K562 (cell line): Measurements from ENCODE around the gene CAPN10. TPM values are rescaled to one million over a fixed set of nuclear protein-coding genes. Genes with fewer than 3 reads are reported as not detected.
A peak's percentile ranks its signal among the peaks of the same experiment; 100 is the strongest.

Experiments
- ATAC-seq: fragments of 200-7000 bp; cut with Tn5 transposase; 3 replicates; pipeline ENCODE4 v1.9.1; 2020; ENCODE audit warnings: moderate library complexity
- BruUV-seq: library from RNA; stranded (reverse); fragments of 400-500 nt; replicated peaks from 2 replicates; lab custom pipeline; 2021; lab: Mats Ljungman, UMichigan
- CTCF ChIA-PET: fragments of 300-600 bp; formaldehyde crosslinking; extraction: SDS; loops from one replicate; lab custom pipeline; 2021; ENCODE audit warnings: low intra/inter-chr PET ratio; lab: Yijun Ruan, JAX
- POLR2A ChIA-PET: fragments of 300-600, 350-650 bp; sonication (Branson Sonifier 250); formaldehyde crosslinking; extraction: SDS; loops from one replicate; lab custom pipeline; 2021; ENCODE audit warnings: antibody characterized with exemption, inconsistent platforms; lab: Yijun Ruan, JAX
- DNase-seq, 4 experiments: peaks; one replicate each; pipeline versions ENCODE4 v3.0.0 to v3.0.0-alpha.2; 2011 to 2018; ENCODE audit warnings: low spot score in 3 of 4, mixed read lengths in 3 of 4; ENCODE audit errors: extremely low read depth in 1 of 4
- FAIRE-seq: peaks from 2 replicates; lab custom pipeline; 2011; peaks lifted over from hg19 to GRCh38; lab: Jason Lieb, UNC
- H2AFZ ChIP-seq: 2 replicates; pipeline ENCODE4 v1.6.0; 2011; ENCODE audit warnings: low read depth, low read length, control low read depth, inconsistent platforms
- H3K27ac ChIP-seq: fragments of 200-600 bp; 3 replicates; pipeline ENCODE4 v1.8.0; 2011; ENCODE audit warnings: low read depth, mild to moderate bottlenecking, control low read depth, inconsistent platforms, low read length, moderate library complexity, mixed read lengths; ENCODE audit errors: extremely low read depth
- H3K27me3 ChIP-seq, 2 experiments: fragments of 300-600 bp in 1 of 2; 2 replicates in 1 of 2; 3 replicates in 1 of 2; pipeline versions ENCODE4 v1.6.0 to v1.8.0; 2011; ENCODE audit warnings: inconsistent platforms in 2 of 2, low read length in 2 of 2, mild to moderate bottlenecking in 1 of 2, mixed read lengths in 1 of 2, moderate library complexity in 1 of 2; ENCODE audit not compliant: control insufficient read depth in 2 of 2, insufficient read depth in 2 of 2
- H3K36me3 ChIP-seq: fragments of 300-600 bp; 3 replicates; pipeline ENCODE4 v1.8.0; 2011; ENCODE audit warnings: mild to moderate bottlenecking, low read length, inconsistent platforms; ENCODE audit not compliant: control insufficient read depth, insufficient read depth
- H3K4me1 ChIP-seq, 2 experiments: fragments of 200-600 bp in 1 of 2; replicated peaks in 1 of 2; 2 replicates in 1 of 2; 3 replicates in 1 of 2; pipeline versions ENCODE4 v1.5.1 to v1.8.0; 2011; ENCODE audit warnings: inconsistent platforms in 2 of 2, low read length in 2 of 2, mild to moderate bottlenecking in 1 of 2, mixed read lengths in 1 of 2, moderate library complexity in 1 of 2; ENCODE audit not compliant: control insufficient read depth in 2 of 2, insufficient read depth in 2 of 2
- H3K4me2 ChIP-seq: 2 replicates; pipeline ENCODE4 v1.6.1; 2011; ENCODE audit warnings: low read length, control low read depth, inconsistent platforms, mixed read lengths; ENCODE audit not compliant: insufficient read depth
- H3K4me3 ChIP-seq: fragments of 200-600 bp; sonication (generic), shearing (Covaris generic); 2 replicates; pipeline ENCODE4 v1.5.1; 2016; ENCODE audit warnings: control low read depth, inconsistent platforms
- H3K79me2 ChIP-seq: fragments of 200-600 bp; 3 replicates; pipeline ENCODE4 v1.8.0; 2011; ENCODE audit warnings: low read length, inconsistent platforms; ENCODE audit not compliant: control insufficient read depth, insufficient read depth
- H3K9ac ChIP-seq, 2 experiments: 2 replicates each; pipeline versions ENCODE4 v1.6.0 to v1.6.1; 2011; ENCODE audit warnings: low read depth in 2 of 2, low read length in 2 of 2, control low read depth in 1 of 2, inconsistent platforms in 1 of 2, mild to moderate bottlenecking in 1 of 2, mixed read lengths in 1 of 2; ENCODE audit not compliant: insufficient read depth in 1 of 2
- H3K9me1 ChIP-seq: one replicate; pipeline ENCODE4 v1.6.0; 2011; ENCODE audit warnings: inconsistent platforms, mild to moderate bottlenecking, low read length, moderate library complexity; ENCODE audit not compliant: control insufficient read depth, insufficient read depth
- H3K9me3 ChIP-seq: replicated peaks from 2 replicates; pipeline ENCODE4 v1.5.1; 2011; ENCODE audit warnings: low read depth, low read length, inconsistent platforms; ENCODE audit not compliant: control insufficient read depth, insufficient read depth
- H4K20me1 ChIP-seq: replicated peaks from 2 replicates; pipeline ENCODE4 v1.6.1; 2011; ENCODE audit warnings: low read length, inconsistent platforms, mixed read lengths; ENCODE audit not compliant: control insufficient read depth, insufficient read depth
- BHLHE40 ChIP-seq: IDR thresholded peaks from 2 replicates; pipeline ENCODE4 v1.6.1; 2011; ENCODE audit warnings: low read length, improper control_type of control experiment
- NCOA4 ChIP-seq: fragments of 450-650 bp; IDR thresholded peaks from 2 replicates; pipeline ENCODE4 v1.6.1; 2018; ENCODE audit warnings: mild to moderate bottlenecking; ENCODE audit not compliant: partially characterized antibody
- YY1 ChIP-seq, 3 experiments: IDR thresholded peaks; 2 replicates each; pipeline ENCODE4 v1.6.1; 2011; ENCODE audit warnings: low read length in 2 of 3, mild to moderate bottlenecking in 2 of 3, moderate library complexity in 2 of 3, borderline replicate concordance in 1 of 3, control low read depth in 1 of 3, low read depth in 1 of 3; ENCODE audit not compliant: insufficient read depth in 3 of 3, insufficient replicate concordance in 2 of 3, control insufficient read depth in 1 of 3, insufficient read length in 1 of 3; ENCODE audit errors: extremely low read depth in 1 of 3
- WGBS: fragments of 100-300 bp; shearing (Covaris generic); methylation state at CpG from one replicate; pipeline ENCODE4 v1.1.6; 2016; ENCODE audit warnings: low coverage, mixed read lengths; ENCODE audit not compliant: insufficient coverage; ENCODE audit errors: missing lambda C conversion rate; 5-methylcytosine and 5-hydroxymethylcytosine counted together
- in situ Hi-C: fragments of 300-500 bp; cut with MboI; formaldehyde crosslinking; loops from 4 replicates; pipeline ENCODE4 v1.15.0; 2018; ENCODE audit warnings: inconsistent platforms, mixed read lengths
- intact Hi-C: fragments of 100-400 bp; cut with micrococcal nuclease; formaldehyde crosslinking; loops from 2 replicates; pipeline ENCODE4 v1.14.2; 2022
- polyA plus RNA-seq, 8 experiments: library from polyadenylated mRNA; depleted of rRNA in 4 of 8; stranded (reverse) in 5 of 8; unstranded in 3 of 8; fragments of >200 nt; fragmentation: Nextera tagmentation in 2 of 8; fragmentation: Illumina TruSeq in 1 of 8; extraction: Ambion mirVana in 2 of 8; extraction: Trizol in 1 of 8; gene quantifications; 2 replicates each; pipeline versions ENCODE4 v1.2.1 to v1.2.3, GENCODE V29; 2011 to 2014; ENCODE audit warnings: inconsistent platforms in 1 of 8, missing spikeins in 1 of 8
- total RNA-seq, 7 experiments: library from RNA; depleted of rRNA in 6 of 7; stranded (reverse); fragments of >200 nt in 6 of 7; fragmentation: Illumina TruSeq in 2 of 7; extraction: Trizol in 2 of 7; gene quantifications; 2 replicates each; pipeline versions ENCODE4 v1.2.1 to v1.2.3, GENCODE V29; 2011 to 2021; ENCODE audit warnings: low replicate concordance in 1 of 7
- TF ChIP-seq, protein P1 (sequence below): fragments of 250-450 bp; sonication (Bioruptor Pico); IDR thresholded peaks from 2 replicates; pipeline ENCODE4 v1.5.0; 2021

Gene CAPN10
- total and polyA plus RNA-seq, 9 of the 15 experiments (the other 6 are each of a cell fraction or from before 2014, with no cell fraction given), result 0.08 to 26.1 (median 8.4) TPM

DNA sequence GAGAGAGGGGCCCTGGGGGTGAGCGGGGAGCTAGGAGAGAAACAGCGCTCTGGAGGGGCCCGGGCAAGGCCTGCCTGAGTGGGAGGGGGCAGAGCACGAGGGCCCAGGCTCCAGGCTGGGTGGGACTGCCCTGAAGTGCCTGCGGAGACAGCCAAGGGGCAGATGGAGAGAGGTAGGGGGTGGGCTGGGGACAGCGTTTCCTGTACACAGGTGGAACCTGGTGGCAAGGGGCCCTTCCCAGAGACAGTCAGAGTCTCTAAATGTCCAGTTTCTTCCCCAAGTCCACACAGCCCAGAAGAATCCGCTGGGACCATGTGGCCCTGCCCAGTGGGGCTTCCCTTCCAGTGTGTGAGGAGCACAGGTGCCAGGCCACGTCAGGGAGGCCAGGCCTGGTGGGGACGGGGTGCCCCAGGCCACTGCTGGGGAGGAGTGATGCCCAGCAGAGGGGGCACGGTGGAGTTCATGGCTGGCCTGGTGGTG, 37.0 kb downstream of the CAPN10 start (continued):
- TF ChIP-seq YY1 (IDR thresholded peaks at IDR 0.05; ENCODE audit: borderline replicate concordance in 1 of 3, control insufficient read depth in 1 of 3, extremely low read depth in 1 of 3, insufficient read depth in 3 of 3, insufficient read length in 1 of 3, insufficient replicate concordance in 2 of 3, low read depth in 1 of 3, low read length in 2 of 3), result no peak

DNA sequence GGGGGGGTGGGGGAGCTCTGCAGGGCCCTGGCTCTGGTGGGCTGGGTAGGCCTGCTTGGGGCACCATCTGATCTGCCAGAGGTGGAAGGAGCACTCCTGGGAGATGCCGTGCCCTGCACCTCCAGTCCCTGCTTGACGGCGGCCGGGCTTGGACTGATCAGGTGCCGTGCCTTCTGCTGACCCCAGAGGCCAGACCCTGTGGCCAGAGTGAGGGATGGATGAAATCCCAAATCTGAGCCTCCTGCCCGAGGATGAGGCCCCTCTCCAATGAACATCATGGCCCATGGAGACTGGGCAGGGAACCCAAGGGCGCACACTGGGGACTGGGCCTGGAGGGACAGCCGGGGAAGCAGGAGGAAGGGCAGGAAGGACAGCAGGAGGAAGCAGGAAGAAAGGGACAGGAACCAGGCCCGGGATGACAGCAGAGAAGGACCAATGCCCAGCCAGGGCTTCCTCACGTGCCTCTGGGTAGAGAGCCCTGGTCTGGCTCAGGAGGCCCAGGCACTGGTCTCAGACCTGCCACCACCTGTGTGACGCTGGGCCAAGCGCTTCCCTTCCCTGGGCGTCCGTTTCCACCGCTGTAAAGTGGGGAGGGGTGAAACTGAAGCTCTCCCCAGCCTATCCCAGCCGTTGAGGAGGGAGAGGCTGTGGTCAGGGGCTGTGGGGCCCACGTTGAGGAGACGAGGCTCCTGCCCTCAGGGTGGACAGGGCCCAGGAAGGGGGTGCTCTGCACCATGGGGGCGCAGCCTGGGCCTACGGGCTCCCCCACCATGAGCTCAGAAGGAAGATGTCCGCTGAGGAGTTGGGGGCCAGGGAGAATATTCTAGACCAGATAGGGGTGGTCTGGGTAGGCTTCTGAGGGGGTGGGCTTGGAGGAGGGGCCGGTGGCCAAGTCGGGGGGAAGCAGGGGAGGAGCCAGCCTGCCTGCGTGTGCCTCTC, 37.7 kb downstream of the CAPN10 start:
- in situ Hi-C loops, result no loop called here
- no peak for FAIRE-seq
- H4K20me1 ChIP-seq, result no peaks in the 10 kb centered on the region
- TF ChIP-seq BHLHE40 (0 out of 2 replicates have a peak, but pooled peaks have one; percentile 15), NCOA4 (no peak)
- TF ChIP-seq, protein P1, sequence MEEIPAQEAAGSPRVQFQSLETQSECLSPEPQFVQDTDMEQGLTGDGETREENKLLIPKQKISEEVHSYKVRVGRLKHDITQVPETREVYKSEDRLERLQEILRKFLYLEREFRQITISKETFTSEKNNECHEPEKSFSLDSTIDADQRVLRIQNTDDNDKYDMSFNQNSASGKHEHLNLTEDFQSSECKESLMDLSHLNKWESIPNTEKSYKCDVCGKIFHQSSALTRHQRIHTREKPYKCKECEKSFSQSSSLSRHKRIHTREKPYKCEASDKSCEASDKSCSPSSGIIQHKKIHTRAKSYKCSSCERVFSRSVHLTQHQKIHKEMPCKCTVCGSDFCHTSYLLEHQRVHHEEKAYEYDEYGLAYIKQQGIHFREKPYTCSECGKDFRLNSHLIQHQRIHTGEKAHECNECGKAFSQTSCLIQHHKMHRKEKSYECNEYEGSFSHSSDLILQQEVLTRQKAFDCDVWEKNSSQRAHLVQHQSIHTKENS (CRISPR knock-in tag), result no peak
- TF ChIP-seq, all 486 proteins: peak for 1
- ATAC-seq (no peak), DNase-seq (no peak)
- no TSS peak for BruUV-seq
- peaks cover 0 to 52% of the 10 kb centered on the region in 2 experiments; a peak in 2 of 5 replicates for H3K4me1 ChIP-seq
- H3K27ac ChIP-seq, result no peak overlapping the region
- WGBS, result 44% methylated on average over 11 of the region's 24 CpGs
- intact Hi-C loops, result no loop called here
- no peak overlapping the region for H2AFZ ChIP-seq
- no peaks in the 10 kb centered on the region for H3K9me3 ChIP-seq
- no peaks in the 10 kb centered on the region for H3K9me1 ChIP-seq
- ChIA-PET POLR2A (interaction anchor here (0.6 to 1.0 kb wide), 3 partner anchors 8 to 1242 kb away, joined by 3 to 4 read pairs (median 4); no protein-coding TSS in a partner anchor), CTCF (no interaction called here)
- H3K4me3 ChIP-seq, result no peak overlapping the region
- no peak overlapping the region for H3K4me2 ChIP-seq
- no peaks in the 10 kb centered on the region for H3K79me2 ChIP-seq
- no peaks in the 10 kb centered on the region for H3K36me3 ChIP-seq
- H3K27me3 ChIP-seq, result 0 out of 5 replicates have a peak, but pooled peaks cover 0 to under 1% of the 10 kb centered on the region in 2 experiments
- peak overlapping the region in 1 of 2 experiments; percentile 58; a peak in 2 of 4 replicates for H3K9ac ChIP-seq
